HG03139 (cell line): ENCODE measurements around the gene OR14A2.
"Not testable (repeated sequence)": the region's sequence is repeated elsewhere in the genome, so short reads cannot be mapped to it uniquely, and the experiment has no call there.

ENCODE experiments used
- ATAC-seq: cut with Tn5 transposase; IDR thresholded peaks from one replicate; pipeline ENCODE4 v1.9.1; 2021; ENCODE audit not compliant: unreplicated experiment

The OR14A2 gene

DNA sequence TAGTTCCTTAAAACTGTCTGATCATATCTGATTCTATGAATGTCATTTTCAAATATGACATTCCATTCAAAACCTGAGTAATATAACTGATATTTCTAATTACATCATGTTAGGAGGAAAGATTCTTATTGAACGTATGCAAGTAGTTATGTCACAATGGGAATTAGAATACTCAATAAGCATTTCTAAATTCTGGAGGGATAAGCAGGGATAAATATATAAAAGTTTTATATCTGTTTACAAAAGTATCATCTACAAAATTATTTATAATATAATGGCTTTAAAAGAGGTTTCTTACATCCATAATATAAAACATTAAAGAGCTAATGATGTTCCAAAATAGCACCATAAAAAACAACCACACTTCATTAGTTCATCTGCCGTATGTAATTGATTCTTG, at the start of gene OR14A2:
OR14A2 (minus strand) TSS at position 101 of the 400 bp plus-strand sequence.
- no peak for ATAC-seq

GRCh38 chr1:247797518-247797917, 49.6 kb upstream of the OR14A2 start:
- ATAC-seq, result no peak

- no peak for ATAC-seq
Observed at GRCh38 chr1:247769603-247770002, 21.7 kb upstream of the OR14A2 start.

DNA sequence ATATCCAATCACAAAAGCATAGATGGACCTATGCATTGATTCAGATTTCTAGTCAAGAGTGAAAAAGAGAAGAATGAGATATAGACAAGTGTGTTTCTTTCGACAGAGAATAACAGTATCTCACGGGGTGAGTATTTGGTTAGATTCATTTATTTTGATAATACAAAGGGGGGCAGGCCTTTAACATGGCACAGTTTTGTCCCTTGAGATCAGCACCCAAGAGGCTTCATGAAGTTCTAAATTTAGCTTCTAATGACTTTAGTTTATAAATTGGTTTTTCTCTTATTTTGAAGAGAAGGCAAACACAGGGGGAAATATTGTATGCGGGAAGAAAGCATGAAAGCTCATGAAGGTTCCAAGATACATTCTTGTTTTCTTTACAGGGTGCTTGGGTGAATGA, 12.5 kb upstream of the OR14A2 start, which contains the start of gene OR1C1:
OR1C1 (minus strand) TSS at position 101 of the 400 bp plus-strand sequence. CDS start 2,150 bp downstream, outside the sequence.
- no peak for ATAC-seq

GRCh38 chr1:247754311-247754710, 6.4 kb upstream of the OR14A2 start:
- ATAC-seq, result not testable (repeated sequence)

DNA sequence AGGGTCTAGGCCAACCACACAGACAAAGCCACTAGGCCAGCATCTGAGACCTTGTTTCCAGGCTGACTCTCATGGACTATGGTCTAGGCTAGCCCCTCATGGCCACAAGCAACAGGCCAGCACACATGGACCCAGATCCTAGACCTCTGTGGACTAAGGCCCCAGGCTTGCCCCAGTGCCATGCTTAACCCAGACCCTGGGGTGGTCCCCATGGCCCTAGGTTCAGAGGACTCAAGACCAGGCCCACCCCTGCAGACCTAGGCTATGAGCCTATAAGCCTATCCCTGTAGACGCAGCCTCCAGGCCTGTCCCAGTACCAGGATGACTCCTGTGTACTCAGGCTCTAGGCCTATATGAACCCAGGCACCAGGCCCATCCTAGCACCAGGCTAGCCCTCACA, 1.9 kb upstream of the OR14A2 start:
- ATAC-seq, result no peak

DNA sequence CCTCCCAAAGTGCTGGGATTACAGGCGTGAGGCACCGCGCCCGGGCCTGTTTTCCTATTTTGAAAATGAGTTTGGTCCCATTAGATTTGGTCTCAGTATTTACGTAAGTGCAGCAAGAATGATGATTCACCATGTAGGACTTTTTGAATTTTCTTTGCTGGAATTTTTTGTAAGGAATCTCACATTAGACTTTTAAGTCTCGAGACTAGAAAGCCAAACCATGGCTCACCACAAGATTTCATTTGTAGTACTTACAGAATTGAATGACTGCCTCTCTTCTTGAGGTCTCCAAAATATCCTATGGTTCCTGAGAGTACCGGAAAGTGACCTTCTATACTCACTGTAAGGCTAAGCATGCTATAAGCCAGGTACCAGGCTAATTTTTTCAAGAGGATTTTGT, 325 bp downstream of the OR14A2 start:
- ATAC-seq, result no peak

DNA sequence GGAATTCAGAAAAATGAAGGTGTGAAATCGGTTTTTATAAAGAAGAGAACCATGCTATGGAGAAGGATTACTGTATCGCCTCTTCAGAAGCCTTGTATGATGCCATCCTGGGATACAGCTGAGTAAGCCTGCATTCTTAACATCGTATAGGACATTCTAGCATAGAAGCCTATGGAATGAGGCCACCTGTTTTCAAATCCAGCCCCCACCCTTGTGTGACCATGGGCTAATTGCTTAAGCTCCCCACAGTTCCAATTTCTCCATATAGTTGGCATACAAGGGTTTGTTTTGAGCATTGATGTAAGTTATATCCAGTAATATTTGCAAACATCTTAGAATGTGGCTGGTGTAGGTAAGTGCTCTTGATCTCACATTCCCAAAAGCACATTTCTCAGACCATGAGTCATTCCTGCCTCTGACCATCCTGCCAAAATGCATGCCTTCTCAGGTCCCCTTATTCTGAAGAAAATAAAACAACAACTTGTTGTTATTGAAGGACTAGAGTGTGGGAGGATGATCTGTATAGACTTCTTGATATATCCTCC, 1.5 kb downstream of the OR14A2 start:
- ATAC-seq, result no peak

- not testable (repeated sequence) for ATAC-seq
Observed at GRCh38 chr1:247742215-247742760, 5.7 kb downstream of the OR14A2 start.

DNA sequence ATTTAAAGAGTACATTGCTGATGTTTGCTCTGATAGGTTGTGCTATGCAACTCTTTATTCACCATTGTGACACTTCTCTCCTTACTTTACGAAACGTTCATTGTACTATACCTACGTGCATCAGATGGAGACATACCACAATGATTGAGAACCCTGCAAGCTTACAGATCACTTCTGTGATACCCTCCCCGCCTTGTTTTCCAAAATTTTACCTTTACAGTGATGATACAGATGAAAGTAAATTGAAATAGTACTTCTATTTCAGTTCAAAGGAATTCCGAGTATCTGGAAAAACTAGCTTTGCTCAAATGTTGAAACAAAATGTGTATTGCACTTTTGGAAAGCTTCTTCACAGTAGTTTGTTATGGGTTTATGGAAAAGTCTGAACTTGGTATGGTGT, 6.2 kb downstream of the OR14A2 start:
- ATAC-seq, result no peak

GRCh38 chr1:247740721-247741120, 7.2 kb downstream of the OR14A2 start:
- no peak for ATAC-seq

GRCh38 chr1:247738315-247738714, 9.6 kb downstream of the OR14A2 start, which contains the start of gene OR14K1:
Gene OR14K1 (plus strand): TSS chr1:247738615. CDS start chr1:247738615, 0 bp downstream.
- ATAC-seq, result no peak

DNA sequence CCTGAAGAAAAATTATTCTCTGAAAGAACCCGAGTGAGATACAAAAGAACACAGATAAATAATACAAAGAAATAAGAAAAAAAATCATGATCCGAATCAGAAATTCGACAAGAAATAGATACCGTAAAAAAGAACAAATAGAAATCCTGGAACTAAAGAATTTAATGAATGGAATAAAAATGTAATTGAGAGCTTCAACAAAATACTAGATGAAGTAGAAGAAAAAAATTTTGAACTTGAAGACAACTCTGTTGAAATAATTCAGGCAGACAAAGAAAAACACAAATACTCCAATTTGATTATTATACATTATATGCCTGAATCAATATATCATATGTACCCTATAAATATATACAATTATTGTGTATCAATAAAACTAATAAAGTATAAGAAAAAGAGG, 26.7 kb downstream of the OR14A2 start:
- ATAC-seq, result no peak

DNA sequence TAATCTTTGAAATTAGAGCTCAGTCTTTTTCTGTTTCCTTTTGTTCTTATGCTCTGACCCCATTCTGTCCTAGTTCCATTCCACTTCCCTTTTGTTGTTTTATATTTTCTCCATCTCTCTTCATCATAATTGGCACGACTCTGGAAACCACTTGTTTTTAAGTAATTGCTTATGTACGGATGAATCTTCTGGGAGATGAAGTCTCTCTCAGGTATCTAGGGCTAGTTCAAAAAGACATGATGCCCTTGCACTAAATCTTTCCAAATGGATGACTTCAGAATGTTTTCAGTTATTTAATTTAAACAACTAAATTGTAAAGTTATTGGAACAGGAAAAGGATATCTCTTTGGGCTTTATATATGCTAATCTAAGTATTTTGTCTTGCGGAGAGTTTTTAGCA, 31.4 kb downstream of the OR14A2 start, which contains the start of gene OR6F1:
OR6F1 (minus strand) TSS at position 101 of the 400 bp plus-strand sequence. CDS start 3,891 bp downstream, outside the sequence.
- no peak for ATAC-seq

DNA sequence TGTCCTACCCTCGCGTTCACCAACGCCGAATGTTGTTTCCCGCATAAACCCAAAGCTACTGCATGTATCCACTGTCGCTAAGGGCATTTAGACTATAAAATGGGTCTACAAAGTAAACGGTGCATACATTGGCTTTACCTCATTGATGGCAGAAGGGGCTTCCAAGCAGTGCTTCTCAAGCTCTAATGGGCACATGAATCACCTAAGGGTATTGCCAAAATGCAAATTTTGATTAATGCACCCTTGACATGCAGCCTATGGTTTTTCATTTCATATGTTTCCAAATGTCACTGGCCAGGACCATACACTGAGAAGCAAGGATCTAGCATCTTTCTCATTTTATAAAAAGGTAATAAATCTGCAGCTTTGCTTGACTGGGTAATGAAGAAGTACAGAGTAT, 34.2 kb downstream of the OR14A2 start:
- no peak for ATAC-seq

DNA sequence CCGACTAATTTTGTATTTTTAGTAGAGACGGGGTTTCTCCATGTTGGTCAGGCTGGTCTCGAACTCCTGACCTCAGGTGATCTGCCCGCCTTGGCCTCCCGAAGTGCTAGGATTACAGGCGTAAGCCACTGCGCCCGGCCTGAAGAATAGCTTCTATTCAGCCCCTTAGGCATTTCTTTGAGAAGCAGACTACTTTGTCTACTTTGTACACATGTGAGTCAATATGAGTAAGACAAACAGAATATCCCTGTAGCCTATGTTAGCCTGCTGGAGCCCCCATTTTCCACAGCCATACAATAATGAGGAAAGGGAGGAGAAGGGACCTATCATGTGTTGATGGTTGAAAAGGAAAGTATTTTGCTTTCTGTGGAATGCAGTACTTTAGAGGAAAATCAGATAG, 37.3 kb downstream of the OR14A2 start:
- ATAC-seq, result not testable (repeated sequence)

DNA sequence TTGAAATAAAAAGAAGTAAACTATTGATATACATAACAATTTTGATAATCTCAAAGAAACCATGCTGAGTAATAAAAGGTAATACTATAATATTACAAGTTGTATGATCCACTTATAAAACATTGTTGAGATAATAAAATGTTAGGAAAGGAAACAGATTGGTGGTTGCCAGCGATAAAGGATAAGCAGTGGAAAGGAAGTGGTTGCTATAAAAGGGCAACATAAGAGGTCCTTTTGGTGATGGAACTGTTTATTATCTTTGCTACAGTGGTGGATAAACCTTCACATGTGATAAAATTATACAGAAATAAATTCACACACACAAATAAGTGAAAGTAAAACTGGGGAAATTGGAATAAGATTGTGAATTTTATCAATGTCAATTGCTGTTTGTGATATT, 46.6 kb downstream of the OR14A2 start:
- ATAC-seq, result no peak

DNA sequence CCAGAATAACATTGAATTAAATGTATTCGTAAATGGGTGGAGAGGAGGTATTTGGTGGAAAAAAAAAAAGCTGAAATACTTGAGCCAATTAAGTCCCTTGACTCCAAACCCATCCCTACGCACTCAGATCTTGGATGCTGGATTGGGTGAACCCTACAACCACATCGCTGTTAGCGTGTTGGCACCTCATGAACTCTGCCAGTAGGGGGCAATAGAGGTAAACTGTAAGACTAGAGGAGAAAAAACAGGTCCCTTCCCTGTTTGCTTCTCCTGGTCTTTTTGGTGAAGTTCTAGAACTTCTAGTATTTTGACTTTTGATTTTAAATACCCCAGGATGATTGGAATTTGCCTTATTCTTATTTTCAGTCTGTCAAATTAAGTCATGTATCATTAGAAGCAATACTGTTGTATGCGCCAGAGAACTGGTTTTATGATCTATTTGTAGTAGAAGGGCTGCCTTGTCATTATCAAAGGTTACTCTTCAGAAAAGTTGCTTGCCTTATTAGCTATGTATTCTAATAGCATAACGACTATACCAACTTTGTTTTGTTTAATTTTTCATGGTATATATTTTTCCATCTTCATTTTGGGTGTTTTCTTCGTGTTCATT, 66.5 kb downstream of the OR14A2 start:
- peak; percentile 93 for ATAC-seq

DNA sequence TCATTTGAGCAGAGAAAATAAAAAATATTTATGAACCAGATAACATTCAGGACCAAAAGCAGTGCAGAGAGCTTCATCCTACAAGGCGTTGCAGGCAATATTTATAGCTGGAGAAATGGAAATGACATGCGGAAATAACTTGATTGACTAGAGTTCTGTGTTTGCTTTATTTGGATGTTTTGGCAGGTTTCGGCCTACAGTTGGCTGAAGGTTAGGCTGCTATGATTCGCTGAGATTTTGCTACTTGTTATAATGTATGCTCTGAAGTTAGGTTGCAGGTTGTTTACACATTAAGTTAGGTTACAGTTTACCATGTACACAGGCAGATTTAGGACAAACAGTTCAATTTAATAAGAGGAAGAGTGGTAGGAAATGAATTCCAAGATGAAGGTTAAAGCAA, 67.8 kb downstream of the OR14A2 start:
- no peak for ATAC-seq

DNA sequence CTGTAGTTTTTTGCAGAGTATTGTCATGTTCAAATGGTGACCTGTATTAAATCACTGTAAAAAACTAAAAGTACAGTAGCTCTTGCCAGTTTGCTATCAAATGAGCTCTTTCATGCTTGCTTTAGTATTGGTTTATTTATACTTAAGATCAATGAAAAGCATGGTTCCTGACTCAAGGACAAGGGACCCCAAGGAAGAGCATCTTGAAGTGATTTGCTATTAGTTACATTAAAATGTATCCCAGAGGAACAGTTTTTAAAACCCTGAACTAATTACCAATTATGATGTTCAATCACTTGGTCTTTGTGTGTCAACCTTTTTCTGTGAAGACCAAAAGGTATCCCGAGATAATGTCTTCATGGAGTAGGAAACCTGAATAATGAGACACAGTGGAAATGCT, 68.3 kb downstream of the OR14A2 start, which contains the start of gene OR13G1:
OR13G1 (minus strand) TSS at position 101 of the 400 bp plus-strand sequence. CDS start 6,698 bp downstream, outside the sequence.
- ATAC-seq, result no peak
